Esophagus squamous epithelium (tissue), 5 donors: Measurements from ENCODE around the gene RTCB. TPM values are rescaled to one million over a fixed set of nuclear protein-coding genes. Genes with fewer than 3 reads are reported as not detected.
"Not testable (repeated sequence)": the region's sequence is repeated elsewhere in the genome, so short reads cannot be mapped to it uniquely, and the experiment has no call there.

ENCODE experiments used
- DNase-seq: peaks from one replicate; lab custom pipeline; 2025; lab: John Stamatoyannopoulos, UW
- H3K27ac ChIP-seq, 4 donors: fragments of 200-600 bp; sonication (generic); one replicate each; pipeline ENCODE4 v1.5.1; 2016 to 2019; ENCODE audit warnings: mild to moderate bottlenecking in 1 of 4
- H3K27me3 ChIP-seq, 4 donors: fragments of 200-600 bp; sonication (generic); 1 replicate in 3 of 4; 2 replicates in 1 of 4; pipeline versions ENCODE4 v1.5.1 to v1.6.0; 2017 to 2021; ENCODE audit warnings: antibody characterized with exemption in 1 of 4
- H3K36me3 ChIP-seq, 3 donors: fragments of 200-600 bp; sonication (generic); one replicate each; pipeline ENCODE4 v1.5.1; 2016 to 2019
- H3K4me1 ChIP-seq, 3 donors: fragments of 200-600 bp; sonication (generic); one replicate each; pipeline ENCODE4 v1.5.1; 2017 to 2019
- H3K4me3 ChIP-seq, 4 donors: fragments of 200-600 bp; sonication (generic); 1 replicate in 3 of 4; 2 replicates in 1 of 4; pipeline ENCODE4 v1.5.1; 2016 to 2019; ENCODE audit warnings: mild to moderate bottlenecking in 2 of 4, moderate library complexity in 1 of 4
- H3K9me3 ChIP-seq, 3 donors: fragments of 200-600 bp; sonication (generic); one replicate each; pipeline ENCODE4 v1.5.1; 2016 to 2019
- CTCF ChIP-seq, 6 experiments: fragments of 450-650 bp in 4 of 6; fragments of 200-600 bp in 2 of 6; sonication (generic) in 2 of 6; IDR thresholded peaks; one replicate each; pipeline ENCODE4 v1.5.1; 2016 to 2019; ENCODE audit warnings: antibody characterized with exemption in 6 of 6, mild to moderate bottlenecking in 4 of 6, moderate library complexity in 4 of 6
- POLR2A ChIP-seq, 4 donors: fragments of 450-650 bp; IDR thresholded peaks; one replicate each; pipeline ENCODE4 v1.6.1; 2017; ENCODE audit warnings: antibody characterized with exemption in 4 of 4, mild to moderate bottlenecking in 4 of 4, moderate library complexity in 3 of 4
- WGBS, 2 donors: methylation state at CpG; one replicate each; pipeline ENCODE4 v1.1.5; 2018; 5-methylcytosine and 5-hydroxymethylcytosine counted together
- intact Hi-C: fragments of 100-400 bp; cut with DNase I; formaldehyde crosslinking; loops from one replicate; pipeline ENCODE4 v1.15.0; 2022
- total RNA-seq, 4 donors: library from RNA; depleted of rRNA; stranded (reverse); fragments of >200 nt; gene quantifications; one replicate each; pipeline ENCODE4 v1.1.0, GENCODE V29; 2016
- donor health status: DM: yes; HTN: yes; CAD: no.

The RTCB gene
- total RNA-seq, 4 donors from 2014 or later: 48.1 to 79.2 (median 70.9) TPM

- Histone ChIP-seq H3K27me3 (no peaks in the 10 kb centered on the region), H3K36me3 (no peaks in the 10 kb centered on the region), H3K4me3 (no peak overlapping the region), H3K27ac (no peak overlapping the region), H3K9me3 (no peaks in the 10 kb centered on the region), H3K4me1 (no peaks in the 10 kb centered on the region)
- WGBS, 2 donors: 58 to 72% methylated on average over 2 to 4 of the region's 5 CpGs
- DNase-seq: no peak
- intact Hi-C loops: no loop called here
- TF ChIP-seq POLR2A (IDR thresholded peaks at IDR 0.05) (no peak), CTCF (IDR thresholded peaks at IDR 0.05) (no peak)
These were observed 47.8 kb downstream of the RTCB start for GRCh38 chr22:32364210-32364609.

- Histone ChIP-seq H3K4me1 (no peaks in the 10 kb centered on the region), H3K9me3 (no peaks in the 10 kb centered on the region), H3K36me3 (no peaks in the 10 kb centered on the region), H3K4me3 (no peak overlapping the region), H3K27me3 (peaks cover 0 to 2% (median 0%) of the 10 kb centered on the region in 4 donors), H3K27ac (no peak overlapping the region)
- no peak for TF ChIP-seq POLR2A (IDR thresholded peaks at IDR 0.05)
- no peak for TF ChIP-seq CTCF (IDR thresholded peaks at IDR 0.05)
- intact Hi-C loops: no loop called here
- WGBS, 2 donors: 77 to 94% methylated on average over 2 of the region's 2 CpGs
- DNase-seq: no peak
These were observed 50.8 kb downstream of the RTCB start for GRCh38 chr22:32361257-32361656.

GRCh38 chr22:32360096-32360495 is 52.0 kb downstream of the RTCB start:
- H3K36me3 ChIP-seq, intact Hi-C loops, H3K27ac ChIP-seq, H3K4me1 ChIP-seq, H3K27me3 ChIP-seq, DNase-seq, H3K4me3 ChIP-seq, H3K9me3 ChIP-seq: not testable (repeated sequence)
- 72 to 79% methylated on average over 6 to 11 of the region's 11 CpGs for WGBS, 2 donors

- H3K4me3 ChIP-seq, intact Hi-C loops, H3K9me3 ChIP-seq, DNase-seq, H3K4me1 ChIP-seq, H3K36me3 ChIP-seq, H3K27ac ChIP-seq, H3K27me3 ChIP-seq: not testable (repeated sequence)
- WGBS, 2 donors: 38% methylated on average over 3 to 8 of the region's 9 CpGs
These were observed 54.5 kb downstream of the RTCB start, which contains the start of gene RFPL3 for GRCh38 chr22:32357567-32357966. Gene RFPL3, plus strand, starts transcription at chr22:32357867. Its CDS starts 205 bp downstream, at chr22:32358072.

- no peak for TF ChIP-seq CTCF (IDR thresholded peaks at IDR 0.05)
- TF ChIP-seq POLR2A (IDR thresholded peaks at IDR 0.05): no peak
- H3K4me1 ChIP-seq: no peaks in the 10 kb centered on the region
- no peaks in the 10 kb centered on the region for H3K9me3 ChIP-seq
- H3K4me3 ChIP-seq: no peak overlapping the region
- no peak overlapping the region for H3K27ac ChIP-seq
- intact Hi-C loops: no loop called here
- H3K27me3 ChIP-seq: peaks cover 0 to 2% (median 0%) of the 10 kb centered on the region in 4 donors
- DNase-seq: no peak
- 67 to 92% methylated on average over 1 to 3 of the region's 3 CpGs for WGBS, 2 donors
- H3K36me3 ChIP-seq: no peaks in the 10 kb centered on the region
These were observed 56.3 kb downstream of the RTCB start for GRCh38 chr22:32355760-32356159.

GRCh38 chr22:32354360-32355351 is 57.4 kb downstream of the RTCB start:
- intact Hi-C loops: no loop called here
- no peak for DNase-seq
- Histone ChIP-seq H3K9me3 (no peaks in the 10 kb centered on the region), H3K36me3 (no peaks in the 10 kb centered on the region), H3K27ac (peak overlapping the region in 2 of 4 donors; percentile 33 to 52), H3K4me3 (peak overlapping the region in 3 of 4 donors; percentile 23 to 54 (median 30)), H3K27me3 (peaks cover 0 to 2% (median 0%) of the 10 kb centered on the region in 4 donors), H3K4me1 (no peaks in the 10 kb centered on the region)
- TF ChIP-seq POLR2A (IDR thresholded peaks at IDR 0.05) (peak in 1 of 4 donors; percentile 39), CTCF (IDR thresholded peaks at IDR 0.05) (no peak)
- 63 to 73% methylated on average over 8 to 15 of the region's 30 CpGs for WGBS, 2 donors
